Vagina (tissue), 2 donors: ENCODE results near the gene SYNRG. TPM values are rescaled to one million over a fixed set of nuclear protein-coding genes. Genes with fewer than 3 reads are reported as not detected.

Experiments
- DNase-seq, 2 donors: peaks; one replicate each; pipeline ENCODE4 v3.0.0-alpha.2; 2017; ENCODE audit errors: extremely low spot score in 2 of 2
- H3K27ac ChIP-seq: fragments of 200-600 bp; sonication (generic); one replicate; pipeline ENCODE4 v1.5.1; 2019
- H3K27me3 ChIP-seq: fragments of 200-600 bp; sonication (generic); one replicate; pipeline ENCODE4 v1.5.1; 2019
- H3K36me3 ChIP-seq, 2 donors: fragments of 200-600 bp; sonication (generic); one replicate each; pipeline ENCODE4 v1.5.1; 2017 to 2019
- H3K4me1 ChIP-seq: fragments of 200-600 bp; sonication (generic); one replicate; pipeline ENCODE4 v1.5.1; 2019
- H3K4me3 ChIP-seq, 2 donors: fragments of 200-600 bp; sonication (generic); 1 replicate in 1 of 2; 2 replicates in 1 of 2; pipeline ENCODE4 v1.5.1; 2016 to 2019
- H3K9me3 ChIP-seq: fragments of 200-600 bp; sonication (generic); one replicate; pipeline ENCODE4 v1.5.1; 2019
- CTCF ChIP-seq, 3 experiments: fragments of 450-650 bp in 2 of 3; fragments of 200-600 bp in 1 of 3; sonication (generic) in 1 of 3; IDR thresholded peaks; one replicate each; pipeline ENCODE4 v1.5.1; 2017 to 2019; ENCODE audit warnings: antibody characterized with exemption in 3 of 3, mild to moderate bottlenecking in 2 of 3, moderate library complexity in 2 of 3
- POLR2A ChIP-seq, 2 donors: fragments of 450-650 bp; IDR thresholded peaks; one replicate each; pipeline ENCODE4 v1.6.1; 2017; ENCODE audit warnings: antibody characterized with exemption in 2 of 2, mild to moderate bottlenecking in 2 of 2, moderate library complexity in 2 of 2
- POLR2AphosphoS5 ChIP-seq, 2 donors: sonication (generic); formaldehyde crosslinking; IDR thresholded peaks; one replicate each; pipeline ENCODE4 v1.9.0; 2017; ENCODE audit warnings: antibody characterized with exemption in 2 of 2, mild to moderate bottlenecking in 2 of 2, low read depth in 1 of 2; ENCODE audit not compliant: insufficient read depth in 1 of 2
- intact Hi-C: fragments of 100-400 bp; cut with DNase I; formaldehyde crosslinking; loops from one replicate; pipeline ENCODE4 v1.15.1; 2023
- total RNA-seq: library from RNA; depleted of rRNA; stranded (reverse); fragments of >200 nt; gene quantifications from one replicate; pipeline ENCODE4 v1.2.3, GENCODE V29; 2016

SYNRG gene, protein sequence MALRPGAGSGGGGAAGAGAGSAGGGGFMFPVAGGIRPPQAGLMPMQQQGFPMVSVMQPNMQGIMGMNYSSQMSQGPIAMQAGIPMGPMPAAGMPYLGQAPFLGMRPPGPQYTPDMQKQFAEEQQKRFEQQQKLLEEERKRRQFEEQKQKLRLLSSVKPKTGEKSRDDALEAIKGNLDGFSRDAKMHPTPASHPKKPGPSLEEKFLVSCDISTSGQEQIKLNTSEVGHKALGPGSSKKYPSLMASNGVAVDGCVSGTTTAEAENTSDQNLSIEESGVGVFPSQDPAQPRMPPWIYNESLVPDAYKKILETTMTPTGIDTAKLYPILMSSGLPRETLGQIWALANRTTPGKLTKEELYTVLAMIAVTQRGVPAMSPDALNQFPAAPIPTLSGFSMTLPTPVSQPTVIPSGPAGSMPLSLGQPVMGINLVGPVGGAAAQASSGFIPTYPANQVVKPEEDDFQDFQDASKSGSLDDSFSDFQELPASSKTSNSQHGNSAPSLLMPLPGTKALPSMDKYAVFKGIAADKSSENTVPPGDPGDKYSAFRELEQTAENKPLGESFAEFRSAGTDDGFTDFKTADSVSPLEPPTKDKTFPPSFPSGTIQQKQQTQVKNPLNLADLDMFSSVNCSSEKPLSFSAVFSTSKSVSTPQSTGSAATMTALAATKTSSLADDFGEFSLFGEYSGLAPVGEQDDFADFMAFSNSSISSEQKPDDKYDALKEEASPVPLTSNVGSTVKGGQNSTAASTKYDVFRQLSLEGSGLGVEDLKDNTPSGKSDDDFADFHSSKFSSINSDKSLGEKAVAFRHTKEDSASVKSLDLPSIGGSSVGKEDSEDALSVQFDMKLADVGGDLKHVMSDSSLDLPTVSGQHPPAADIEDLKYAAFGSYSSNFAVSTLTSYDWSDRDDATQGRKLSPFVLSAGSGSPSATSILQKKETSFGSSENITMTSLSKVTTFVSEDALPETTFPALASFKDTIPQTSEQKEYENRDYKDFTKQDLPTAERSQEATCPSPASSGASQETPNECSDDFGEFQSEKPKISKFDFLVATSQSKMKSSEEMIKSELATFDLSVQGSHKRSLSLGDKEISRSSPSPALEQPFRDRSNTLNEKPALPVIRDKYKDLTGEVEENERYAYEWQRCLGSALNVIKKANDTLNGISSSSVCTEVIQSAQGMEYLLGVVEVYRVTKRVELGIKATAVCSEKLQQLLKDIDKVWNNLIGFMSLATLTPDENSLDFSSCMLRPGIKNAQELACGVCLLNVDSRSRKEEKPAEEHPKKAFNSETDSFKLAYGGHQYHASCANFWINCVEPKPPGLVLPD (N-terminal part only)
- 42.2 TPM for total RNA-seq

DNA sequence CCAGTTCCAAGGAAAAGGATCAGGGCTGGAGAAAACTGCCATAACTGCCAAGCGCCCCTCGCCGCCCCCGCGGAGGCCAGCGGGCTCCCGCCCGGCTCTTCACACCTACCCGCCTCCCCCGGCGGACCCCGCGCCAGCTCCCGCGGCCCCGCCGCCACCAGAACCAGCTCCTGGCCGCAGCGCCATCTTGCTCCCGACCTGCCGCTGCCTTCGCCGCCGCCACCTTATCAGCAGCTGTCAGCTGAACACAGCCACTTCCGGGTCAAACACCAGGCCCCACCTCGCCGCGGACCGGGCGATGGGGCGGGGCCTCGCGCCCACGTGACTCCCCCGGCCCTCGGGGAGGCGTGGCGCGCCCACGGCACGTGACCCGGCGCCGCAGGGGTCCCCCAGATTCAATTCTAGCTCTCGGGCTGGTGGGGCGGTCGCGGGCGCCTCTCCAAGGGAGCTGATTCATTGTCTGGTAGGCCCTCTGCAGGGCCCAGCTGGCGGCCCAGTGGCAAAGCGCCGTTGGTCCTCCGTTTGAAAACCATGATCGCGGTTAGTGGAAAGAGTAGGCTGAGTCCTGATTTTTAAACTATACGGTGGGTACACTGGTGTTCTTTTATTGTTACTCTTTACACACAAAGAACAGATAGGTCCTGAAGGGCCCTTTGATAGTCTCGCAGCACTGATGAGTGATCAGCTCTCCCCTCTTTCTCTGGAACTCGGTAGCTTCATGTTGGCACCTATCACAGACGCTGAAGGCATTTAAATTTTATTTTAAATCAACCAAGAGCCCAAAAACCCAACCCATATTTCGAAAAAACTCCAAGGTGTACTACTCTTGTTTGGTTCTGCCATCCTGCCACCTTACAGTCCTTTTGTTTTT is at the start of gene SYNRG:
TSS of gene SYNRG (minus strand) at position 249 of the 871 bp plus-strand sequence. CDS start at position 186, 63 bp downstream.
- intact Hi-C loops, result no loop called here
- TF ChIP-seq POLR2AphosphoS5 (IDR thresholded peaks at IDR 0.05; ENCODE audit: insufficient read depth in 1 of 2, low read depth in 1 of 2) (peak; percentile 61 to 76), CTCF (IDR thresholded peaks at IDR 0.05) (peak; percentile 6 to 46 (median 46)), POLR2A (IDR thresholded peaks at IDR 0.05) (peak in 1 of 2 donors; percentile 68)
- H3K27me3 ChIP-seq, result no peaks in the 10 kb centered on the region
- H3K4me3 ChIP-seq, result peak within 1 kb of the TSS; percentile 84 to 92
- peak; percentile 96 to 97 for DNase-seq
- no peaks in the 10 kb centered on the region for H3K9me3 ChIP-seq
- H3K36me3 ChIP-seq, result no peaks in the 10 kb centered on the region
- H3K27ac ChIP-seq, result peak within 1 kb of the TSS; percentile 91
- peaks cover 36% of the 10 kb centered on the region for H3K4me1 ChIP-seq

DNA sequence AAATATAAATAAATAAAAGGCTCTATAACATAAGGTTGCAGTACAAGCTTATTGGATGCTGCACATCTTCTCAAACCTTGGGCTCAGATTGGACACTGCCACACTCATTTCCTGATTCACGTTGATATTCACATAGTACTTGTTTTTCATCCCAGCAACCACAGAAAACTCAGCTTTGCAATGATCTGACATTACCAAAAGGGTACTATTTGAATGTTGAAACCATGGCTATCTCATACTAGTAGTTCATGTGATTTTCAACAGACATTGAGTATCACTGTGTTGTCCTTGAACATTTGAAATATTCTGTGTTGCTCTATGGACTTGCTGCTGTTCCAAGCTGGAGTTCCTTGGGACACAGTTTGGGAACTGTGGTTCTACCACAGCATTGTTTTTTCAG is 48.0 kb upstream of the SYNRG start:
- no peak for DNase-seq
- Histone ChIP-seq H3K27ac (no peak overlapping the region), H3K27me3 (no peaks in the 10 kb centered on the region), H3K4me1 (no peaks in the 10 kb centered on the region), H3K9me3 (no peaks in the 10 kb centered on the region), H3K4me3 (no peak overlapping the region), H3K36me3 (no peaks in the 10 kb centered on the region)
- TF ChIP-seq POLR2A (IDR thresholded peaks at IDR 0.05) (no peak), CTCF (IDR thresholded peaks at IDR 0.05) (no peak), POLR2AphosphoS5 (IDR thresholded peaks at IDR 0.05; ENCODE audit: insufficient read depth in 1 of 2, low read depth in 1 of 2) (no peak)
- intact Hi-C loops, result no loop called here

GRCh38 chr17:37651849-37652248 is 42.6 kb upstream of the SYNRG start:
- H3K27ac ChIP-seq, result no peak overlapping the region
- H3K4me1 ChIP-seq, result no peaks in the 10 kb centered on the region
- no peak for DNase-seq
- no peaks in the 10 kb centered on the region for H3K36me3 ChIP-seq
- intact Hi-C loops, result no loop called here
- no peaks in the 10 kb centered on the region for H3K27me3 ChIP-seq
- no peak for TF ChIP-seq POLR2AphosphoS5 (IDR thresholded peaks at IDR 0.05; ENCODE audit: insufficient read depth in 1 of 2, low read depth in 1 of 2)
- TF ChIP-seq POLR2A (IDR thresholded peaks at IDR 0.05), result no peak
- TF ChIP-seq CTCF (IDR thresholded peaks at IDR 0.05), result no peak
- H3K4me3 ChIP-seq, result no peak overlapping the region
- no peaks in the 10 kb centered on the region for H3K9me3 ChIP-seq

GRCh38 chr17:37650419-37651003 is 41.3 kb upstream of the SYNRG start:
- H3K27me3 ChIP-seq, result no peaks in the 10 kb centered on the region
- intact Hi-C loops, result no loop called here

More at GRCh38 chr17:37650419-37651003, 41.3 kb upstream of the SYNRG start:
- H3K4me3 ChIP-seq, result no peak overlapping the region
- H3K27ac ChIP-seq, result no peak overlapping the region
- TF ChIP-seq POLR2A (IDR thresholded peaks at IDR 0.05) (no peak), POLR2AphosphoS5 (IDR thresholded peaks at IDR 0.05; ENCODE audit: insufficient read depth in 1 of 2, low read depth in 1 of 2) (no peak), CTCF (IDR thresholded peaks at IDR 0.05) (no peak)
- no peaks in the 10 kb centered on the region for H3K9me3 ChIP-seq
- H3K4me1 ChIP-seq, result no peaks in the 10 kb centered on the region
- no peaks in the 10 kb centered on the region for H3K36me3 ChIP-seq
- no peak for DNase-seq
